H9 (cell line): ENCODE measurements around the gene AQP9. TPM values are rescaled to one million over a fixed set of nuclear protein-coding genes. Genes with fewer than 3 reads are reported as not detected.

ENCODE experiments used
- DNase-seq: peaks from one replicate; pipeline ENCODE4 v3.0.0-alpha.2; 2017
- H2AFZ ChIP-seq: one replicate; pipeline ENCODE4 v1.6.1; 2013; ENCODE audit warnings: mild to moderate bottlenecking, low read length, control low read depth, moderate library complexity
- H2AK5ac ChIP-seq: 2 replicates; pipeline ENCODE4 v1.6.1; 2013; ENCODE audit warnings: low read length, control low read depth, mixed read lengths; ENCODE audit not compliant: insufficient read length
- H2BK120ac ChIP-seq: one replicate; pipeline ENCODE4 v1.6.1; 2013; ENCODE audit warnings: low read depth, mild to moderate bottlenecking, low read length, control low read depth, inconsistent platforms; ENCODE audit not compliant: poor library complexity, severe bottlenecking
- H2BK12ac ChIP-seq: 2 replicates; pipeline ENCODE4 v1.6.1; 2013; ENCODE audit warnings: low read length, control low read depth, mixed read lengths, low read depth; ENCODE audit not compliant: insufficient read length
- H2BK15ac ChIP-seq: 2 replicates; pipeline ENCODE4 v1.6.1; 2013; ENCODE audit warnings: low read depth, low read length, control low read depth
- H2BK20ac ChIP-seq: one replicate; pipeline ENCODE4 v1.6.1; 2013; ENCODE audit warnings: low read depth, mild to moderate bottlenecking, low read length, control low read depth, inconsistent platforms; ENCODE audit not compliant: poor library complexity, severe bottlenecking
- H2BK5ac ChIP-seq: 2 replicates; pipeline ENCODE4 v1.6.1; 2013; ENCODE audit warnings: low read length, control low read depth, mixed read lengths; ENCODE audit not compliant: insufficient read length
- H3K14ac ChIP-seq: 2 replicates; pipeline ENCODE4 v1.6.1; 2013; ENCODE audit warnings: low read length, control low read depth; ENCODE audit not compliant: insufficient read depth
- H3K18ac ChIP-seq: 2 replicates; pipeline ENCODE4 v1.6.1; 2013; ENCODE audit warnings: low read depth, mild to moderate bottlenecking, mixed read lengths, low read length, control low read depth; ENCODE audit not compliant: insufficient read length
- H3K23ac ChIP-seq: 2 replicates; pipeline ENCODE4 v1.6.1; 2013; ENCODE audit warnings: low read length, control low read depth, mixed read lengths, low read depth; ENCODE audit not compliant: insufficient read length
- H3K23me2 ChIP-seq: 2 replicates; pipeline ENCODE4 v1.6.1; 2013; ENCODE audit warnings: low read depth, mild to moderate bottlenecking, mixed read lengths, low read length, control low read depth; ENCODE audit not compliant: insufficient read length, poor library complexity, severe bottlenecking
- H3K27ac ChIP-seq: 2 replicates; pipeline ENCODE4 v1.5.1; 2013; ENCODE audit warnings: low read length, control low read depth, mixed read lengths, low read depth; ENCODE audit not compliant: insufficient read length
- H3K27me3 ChIP-seq: 2 replicates; pipeline ENCODE4 v1.6.1; 2013; ENCODE audit warnings: low read length, control low read depth, inconsistent platforms; ENCODE audit not compliant: insufficient read depth
- H3K4ac ChIP-seq: 2 replicates; pipeline ENCODE4 v1.6.1; 2013; ENCODE audit warnings: low read depth, mild to moderate bottlenecking, control low read depth, inconsistent platforms, low read length, moderate library complexity
- H3K4me1 ChIP-seq: 2 replicates; pipeline ENCODE4 v1.6.1; 2013; ENCODE audit warnings: low read length, control low read depth, inconsistent platforms; ENCODE audit not compliant: insufficient read depth
- H3K4me2 ChIP-seq: 2 replicates; pipeline ENCODE4 v1.6.1; 2013; ENCODE audit warnings: low read length, control low read depth, mixed read lengths; ENCODE audit not compliant: insufficient read length, insufficient read depth
- H3K56ac ChIP-seq: 2 replicates; pipeline ENCODE4 v1.6.1; 2013; ENCODE audit warnings: low read depth, mild to moderate bottlenecking, mixed read lengths, low read length, control low read depth; ENCODE audit not compliant: insufficient read length
- H3K79me1 ChIP-seq: 2 replicates; pipeline ENCODE4 v1.6.1; 2013; ENCODE audit warnings: low read depth, mild to moderate bottlenecking, moderate library complexity, low read length, control low read depth, inconsistent platforms; ENCODE audit not compliant: insufficient read depth, poor library complexity, severe bottlenecking
- H3K79me2 ChIP-seq: 2 replicates; pipeline ENCODE4 v1.6.1; 2013; ENCODE audit warnings: low read length, control low read depth, inconsistent platforms; ENCODE audit not compliant: insufficient read depth
- H3K9ac ChIP-seq: 2 replicates; pipeline ENCODE4 v1.6.1; 2013; ENCODE audit warnings: low read length, control low read depth, mixed read lengths; ENCODE audit not compliant: insufficient read length; ENCODE audit errors: extremely low read depth
- H3K9me3 ChIP-seq: one replicate; pipeline ENCODE4 v1.6.1; 2013; ENCODE audit warnings: low read depth, low read length, inconsistent platforms; ENCODE audit not compliant: control insufficient read depth
- H3T11ph ChIP-seq: one replicate; pipeline ENCODE4 v1.6.1; 2013; ENCODE audit warnings: mild to moderate bottlenecking, low read length, control low read depth, inconsistent platforms
- H4K20me1 ChIP-seq: one replicate; pipeline ENCODE4 v1.6.1; 2013; ENCODE audit not compliant: control insufficient read depth, insufficient read length, insufficient read depth
- H4K5ac ChIP-seq: 2 replicates; pipeline ENCODE4 v1.6.1; 2013; ENCODE audit warnings: low read depth, mild to moderate bottlenecking, mixed read lengths, low read length, control low read depth; ENCODE audit not compliant: insufficient read length
- H4K8ac ChIP-seq: replicated peaks from 2 replicates; pipeline ENCODE4 v1.6.1; 2013; ENCODE audit warnings: low read length, control low read depth, mixed read lengths, low read depth; ENCODE audit not compliant: insufficient read length
- H4K91ac ChIP-seq: 2 replicates; pipeline ENCODE4 v1.6.1; 2013; ENCODE audit warnings: low read depth, mild to moderate bottlenecking, moderate library complexity, mixed read lengths, low read length, control low read depth; ENCODE audit not compliant: insufficient read length
- H3K27ac Mint-ChIP-seq, 3 experiments: 2 replicates in 2 of 3; 3 replicates in 1 of 3; pipeline ENCODE4 v1.8.0; 2020 to 2021; ENCODE audit warnings: mixed read lengths in 3 of 3, mild to moderate bottlenecking in 1 of 3, moderate library complexity in 1 of 3
- H3K27me3 Mint-ChIP-seq: 2 replicates; pipeline ENCODE4 v1.8.0; 2021; ENCODE audit warnings: low read depth, mild to moderate bottlenecking, moderate library complexity, mixed read lengths
- H3K36me3 Mint-ChIP-seq, 3 experiments: 2 replicates in 2 of 3; 3 replicates in 1 of 3; pipeline ENCODE4 v1.8.0; 2020 to 2021; ENCODE audit warnings: low read depth in 3 of 3, mixed read lengths in 3 of 3; ENCODE audit not compliant: insufficient read depth in 1 of 3
- H3K4me1 Mint-ChIP-seq, 2 experiments: 2 replicates each; pipeline ENCODE4 v1.8.0; 2020; ENCODE audit warnings: mixed read lengths in 2 of 2
- H3K4me3 Mint-ChIP-seq, 2 experiments: 2 replicates in 1 of 2; 3 replicates in 1 of 2; pipeline ENCODE4 v1.8.0; 2020 to 2021; ENCODE audit warnings: mild to moderate bottlenecking in 2 of 2, mixed read lengths in 2 of 2, moderate library complexity in 1 of 2
- H3K9me3 Mint-ChIP-seq, 2 experiments: 2 replicates in 1 of 2; 3 replicates in 1 of 2; pipeline ENCODE4 v1.8.0; 2020; ENCODE audit warnings: mild to moderate bottlenecking in 2 of 2, mixed read lengths in 2 of 2, moderate library complexity in 1 of 2
- WGBS: extraction: QIAGEN DNeasy Blood & Tissue Kit; methylation state at CpG from one replicate; pipeline ENCODE4 v1.1.7; 2013; ENCODE audit warnings: missing lambda C conversion rate, low lambda C conversion rate, mixed read lengths; ENCODE audit not compliant: insufficient read length; ENCODE audit errors: extremely low coverage; 5-methylcytosine and 5-hydroxymethylcytosine counted together
- total RNA-seq: library from RNA; stranded (reverse); gene quantifications from 2 replicates; pipeline ENCODE4 v1.2.1, GENCODE V29; 2021
- TF ChIP-seq, protein P1 (sequence below): fragments of 200-600 bp; sonication (generic); conservative IDR thresholded peaks from 3 replicates; pipeline ENCODE4 v1.8.0; 2021; ENCODE audit warnings: antibody characterized with exemption, mild to moderate bottlenecking

AQP9 gene
- total RNA-seq, 1 experiment from 2014 or later: not detected

DNA sequence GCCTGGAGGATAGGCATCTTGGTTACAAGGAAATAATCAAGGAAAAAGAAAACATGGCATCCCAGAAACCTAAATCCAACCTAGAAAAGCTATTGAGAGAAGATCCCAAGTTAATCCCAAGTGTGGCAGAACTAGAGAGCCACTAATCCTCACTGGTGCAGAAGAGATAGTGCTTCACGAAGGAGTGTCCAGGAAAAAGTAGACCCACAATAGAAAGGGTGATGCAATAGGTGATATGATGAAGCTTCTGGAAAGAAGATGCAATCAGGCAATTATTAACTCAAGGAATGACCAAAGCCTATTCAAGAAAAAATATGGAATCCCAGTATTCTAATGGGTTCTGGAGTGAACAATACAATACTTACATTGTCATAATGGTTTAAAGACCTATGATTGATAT lies 95.2 kb downstream of the AQP9 start:
- Histone ChIP-seq H2BK5ac (no peak overlapping the region), H3T11ph (no peak overlapping the region), H2AFZ (no peak overlapping the region), H3K79me2 (no peaks in the 10 kb centered on the region), H3K27me3 (no peaks in the 10 kb centered on the region), H3K18ac (no peak overlapping the region), H3K14ac (no peak overlapping the region), H4K5ac (no peak overlapping the region), H4K20me1 (no peaks in the 10 kb centered on the region), H3K23ac (no peak overlapping the region), H2BK15ac (no peak overlapping the region), H4K8ac (no peak overlapping the region), H3K4me2 (no peak overlapping the region), H3K56ac (no peak overlapping the region), H3K79me1 (no peaks in the 10 kb centered on the region), H2BK12ac (no peak overlapping the region), H3K4ac (no peak overlapping the region), H3K23me2 (no peaks in the 10 kb centered on the region), H3K4me1 (peaks cover 8% of the 10 kb centered on the region; the same call in 1 of the 2 replicates), H4K91ac (no peak overlapping the region), H2AK5ac (no peak overlapping the region), H2BK120ac (no peak overlapping the region), H2BK20ac (no peak overlapping the region), H3K27ac (no peak overlapping the region), H3K9ac (no peak overlapping the region), H3K9me3 (peaks cover 4% of the 10 kb centered on the region)
- TF ChIP-seq, protein P1, sequence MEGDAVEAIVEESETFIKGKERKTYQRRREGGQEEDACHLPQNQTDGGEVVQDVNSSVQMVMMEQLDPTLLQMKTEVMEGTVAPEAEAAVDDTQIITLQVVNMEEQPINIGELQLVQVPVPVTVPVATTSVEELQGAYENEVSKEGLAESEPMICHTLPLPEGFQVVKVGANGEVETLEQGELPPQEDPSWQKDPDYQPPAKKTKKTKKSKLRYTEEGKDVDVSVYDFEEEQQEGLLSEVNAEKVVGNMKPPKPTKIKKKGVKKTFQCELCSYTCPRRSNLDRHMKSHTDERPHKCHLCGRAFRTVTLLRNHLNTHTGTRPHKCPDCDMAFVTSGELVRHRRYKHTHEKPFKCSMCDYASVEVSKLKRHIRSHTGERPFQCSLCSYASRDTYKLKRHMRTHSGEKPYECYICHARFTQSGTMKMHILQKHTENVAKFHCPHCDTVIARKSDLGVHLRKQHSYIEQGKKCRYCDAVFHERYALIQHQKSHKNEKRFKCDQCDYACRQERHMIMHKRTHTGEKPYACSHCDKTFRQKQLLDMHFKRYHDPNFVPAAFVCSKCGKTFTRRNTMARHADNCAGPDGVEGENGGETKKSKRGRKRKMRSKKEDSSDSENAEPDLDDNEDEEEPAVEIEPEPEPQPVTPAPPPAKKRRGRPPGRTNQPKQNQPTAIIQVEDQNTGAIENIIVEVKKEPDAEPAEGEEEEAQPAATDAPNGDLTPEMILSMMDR: no peak
- no CpG with 5 or more reads among the region's 1 CpG for WGBS
- Mint-ChIP-seq H3K4me1 (peaks cover 47 to 55% of the 10 kb centered on the region in 2 experiments), H3K27me3 (peaks cover 5% of the 10 kb centered on the region), H3K4me3 (no peak overlapping the region), H3K36me3 (peaks cover 10 to 24% (median 11%) of the 10 kb centered on the region in 3 experiments), H3K27ac (no peak overlapping the region; a peak in 1 of 7 replicates), H3K9me3 (peaks cover 17 to 21% of the 10 kb centered on the region in 2 experiments)
- DNase-seq: no peak

Other genes starting within 250 kb of the AQP9 start
- 0.31 and 0.72 TPM in 2 replicates for gene ALDH1A2, start 72.7 kb upstream of the AQP9 start, total RNA-seq